IPS-11a (cell line): Measurements from ENCODE around the gene PTF1A.
A peak's percentile ranks its signal among the peaks of the same experiment; 100 is the strongest.

ENCODE experiments used
- H3K4me3 ChIP-seq: one replicate; pipeline ENCODE4 v1.5.1; 2013; ENCODE audit warnings: low read depth, low read length, control low read depth

Gene PTF1A

DNA sequence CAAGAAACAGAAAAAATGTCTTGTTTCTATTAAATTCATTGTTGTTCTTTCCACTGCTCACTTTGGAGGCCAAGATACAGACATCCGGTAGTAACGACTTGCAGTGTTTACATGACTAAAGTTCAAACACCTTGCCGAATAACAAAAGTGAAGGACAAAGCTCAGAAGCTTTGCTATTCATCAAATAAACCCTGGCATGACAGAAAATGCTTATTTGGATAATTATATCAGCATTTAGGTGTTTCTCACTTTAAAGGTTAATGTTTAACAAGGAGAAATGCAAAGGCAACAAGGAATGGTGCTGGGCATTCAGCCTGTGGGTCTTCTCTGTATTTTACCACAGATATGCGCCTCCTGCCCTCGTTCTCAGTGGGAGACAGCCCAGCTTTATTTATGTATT is 5.4 kb upstream of the PTF1A start:
- no peak overlapping the region for H3K4me3 ChIP-seq

DNA sequence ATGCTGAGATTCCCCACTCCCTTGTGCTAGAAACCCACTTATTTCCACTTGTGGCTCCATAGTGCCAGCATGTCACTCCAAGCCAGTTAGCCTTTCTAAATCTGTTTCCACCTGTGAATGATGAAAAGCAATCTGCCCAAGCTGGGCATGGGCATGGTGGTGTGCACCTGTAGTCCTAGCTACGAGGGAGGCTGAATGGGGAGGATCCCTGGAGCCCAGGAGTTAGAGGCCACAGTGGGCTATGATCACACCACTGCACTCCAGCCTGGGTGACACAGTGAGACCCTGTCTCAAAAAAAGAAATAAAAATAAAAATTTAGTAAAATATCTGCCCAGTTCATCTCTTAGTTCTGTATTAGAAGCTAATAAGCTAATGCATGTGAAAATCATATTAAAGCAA is 5.0 kb upstream of the PTF1A start:
- no peak overlapping the region for H3K4me3 ChIP-seq

DNA sequence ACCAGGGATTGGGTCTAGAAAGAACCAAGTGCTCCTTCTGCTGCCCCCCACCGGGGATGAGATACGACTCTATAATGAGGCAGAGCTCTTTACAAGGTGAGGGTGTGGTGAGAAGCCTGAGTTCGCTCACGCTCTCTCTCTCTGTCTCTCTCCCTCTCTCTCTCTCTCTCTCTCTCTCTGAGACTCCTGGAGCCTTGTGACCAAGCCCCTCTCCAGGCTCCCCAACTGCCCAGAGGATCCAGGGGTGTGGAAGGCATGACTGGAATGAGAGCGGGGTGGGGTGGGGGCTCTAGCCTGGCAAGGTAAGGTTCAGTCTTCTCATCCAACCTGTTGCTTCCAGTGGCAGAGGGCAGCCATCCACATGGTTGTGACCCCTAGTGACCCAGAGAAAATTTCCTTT is 3.1 kb upstream of the PTF1A start:
- no peak overlapping the region for H3K4me3 ChIP-seq

DNA sequence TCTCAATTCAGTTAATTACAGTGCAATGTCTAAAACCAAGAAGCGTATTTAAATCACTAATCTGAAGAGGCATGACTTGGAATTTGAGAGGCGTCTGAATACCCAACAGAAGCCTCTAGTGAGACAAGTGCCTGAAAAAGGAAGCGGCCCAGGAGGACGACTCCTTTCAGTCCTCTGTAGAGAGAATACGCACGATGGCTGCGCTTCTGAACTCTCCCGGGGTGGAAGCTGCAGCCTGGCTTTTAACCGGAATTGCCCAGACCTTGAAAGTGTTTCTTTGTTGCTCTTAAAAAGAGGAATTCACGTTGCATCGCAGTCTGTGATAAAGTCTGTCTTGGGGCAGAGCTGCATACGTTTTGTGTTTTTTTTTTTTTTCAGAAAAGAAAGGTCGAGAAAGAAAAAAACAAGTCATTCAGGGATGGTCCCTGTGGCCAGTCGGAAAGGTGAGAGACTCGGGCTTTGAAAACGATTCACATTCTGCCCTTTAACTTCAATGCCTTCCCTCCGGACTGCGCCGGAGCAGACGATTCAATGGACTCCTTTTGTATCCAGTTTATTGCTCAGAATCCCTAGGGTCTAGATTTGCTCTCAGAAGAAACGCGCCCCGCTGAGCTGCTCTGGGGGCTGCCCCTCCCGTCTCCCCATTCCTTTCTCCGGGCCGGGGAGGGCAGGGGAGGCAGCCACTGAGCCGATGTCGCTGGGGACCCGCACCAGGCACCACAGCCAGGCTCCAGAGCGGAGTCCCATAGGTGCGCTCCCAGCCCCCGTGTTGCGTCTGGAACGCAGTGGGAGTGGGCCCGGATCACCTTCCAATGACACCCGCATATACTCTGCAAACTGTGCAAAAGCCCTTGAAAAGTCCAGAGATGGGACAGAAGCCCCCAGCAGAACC is 994 bp upstream of the PTF1A start:
- H3K4me3 ChIP-seq = no peak overlapping the region

DNA sequence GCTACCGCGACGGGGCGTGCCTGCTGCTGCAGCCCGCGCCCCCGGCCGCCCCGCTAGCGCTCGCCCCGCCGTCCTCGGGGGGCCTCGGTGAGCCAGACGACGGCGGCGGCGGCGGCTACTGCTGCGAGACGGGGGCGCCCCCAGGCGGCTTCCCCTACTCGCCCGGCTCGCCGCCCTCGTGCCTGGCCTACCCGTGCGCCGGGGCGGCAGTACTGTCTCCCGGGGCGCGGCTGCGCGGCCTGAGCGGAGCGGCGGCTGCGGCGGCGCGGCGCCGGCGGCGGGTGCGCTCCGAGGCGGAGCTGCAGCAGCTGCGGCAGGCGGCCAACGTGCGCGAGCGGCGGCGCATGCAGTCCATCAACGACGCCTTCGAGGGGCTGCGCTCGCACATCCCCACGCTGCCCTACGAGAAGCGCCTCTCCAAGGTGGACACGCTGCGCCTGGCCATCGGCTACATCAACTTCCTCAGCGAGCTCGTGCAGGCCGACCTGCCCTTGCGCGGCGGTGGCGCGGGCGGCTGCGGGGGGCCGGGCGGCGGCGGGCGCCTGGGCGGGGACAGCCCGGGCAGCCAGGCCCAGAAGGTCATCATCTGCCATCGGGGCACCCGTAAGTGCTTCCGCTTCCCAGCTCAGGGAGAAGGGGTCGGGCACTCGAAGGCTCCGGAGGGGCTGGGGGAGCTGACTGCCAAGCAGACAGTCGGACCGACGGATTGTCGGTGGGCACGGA is 761 bp downstream of the PTF1A start:
- no peak overlapping the region for H3K4me3 ChIP-seq

DNA sequence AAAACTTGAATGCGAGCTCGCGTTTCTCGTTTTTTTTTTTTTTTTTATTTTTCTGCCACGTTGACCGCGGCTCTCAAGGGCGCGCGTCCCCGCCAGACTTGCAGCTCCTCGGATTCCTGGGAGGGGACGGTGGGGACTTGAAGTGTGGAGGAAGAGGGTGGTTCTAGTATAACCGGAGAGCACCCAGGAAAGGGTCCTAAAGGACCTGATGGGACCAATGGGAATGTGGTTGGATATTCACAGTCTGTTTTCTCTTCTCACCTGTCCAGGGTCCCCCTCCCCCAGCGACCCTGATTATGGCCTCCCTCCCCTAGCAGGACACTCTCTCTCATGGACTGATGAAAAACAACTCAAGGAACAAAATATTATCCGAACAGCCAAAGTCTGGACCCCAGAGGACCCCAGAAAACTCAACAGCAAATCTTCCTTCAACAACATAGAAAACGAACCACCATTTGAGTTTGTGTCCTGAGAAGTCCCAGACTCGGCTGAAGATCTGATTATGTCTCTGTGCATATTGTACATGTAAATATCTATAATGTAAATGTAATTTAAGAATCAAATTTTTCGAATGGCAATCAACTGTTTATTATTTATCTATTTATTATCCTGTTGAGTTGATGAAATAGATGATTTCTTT is 1.4 kb downstream of the PTF1A start:
- H3K4me3 ChIP-seq = no peak overlapping the region

DNA sequence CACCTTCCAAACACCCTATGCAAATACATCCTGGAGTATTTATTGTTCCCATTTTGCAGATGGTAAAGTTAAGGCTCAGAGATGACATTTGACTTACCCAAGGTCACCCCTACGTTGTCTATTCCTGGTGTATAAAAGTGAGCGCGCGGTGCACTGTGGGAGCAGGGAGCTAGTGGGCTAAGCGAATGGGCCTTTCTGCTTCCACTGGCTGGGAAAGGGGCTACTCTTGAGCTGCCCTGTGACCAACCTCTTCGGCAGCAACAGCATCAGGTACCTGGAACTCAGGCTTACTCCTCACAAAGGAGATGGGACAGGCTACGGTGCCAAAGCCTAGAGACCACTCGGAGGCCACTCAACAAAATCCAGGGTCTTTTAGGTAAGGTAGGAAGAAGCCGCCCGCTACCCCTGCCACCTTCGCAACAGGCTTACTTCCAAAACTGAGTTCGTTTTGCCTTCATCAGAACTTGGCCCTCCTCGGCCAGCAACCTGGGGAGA is 2.4 kb downstream of the PTF1A start:
- H3K4me3 ChIP-seq = no peak overlapping the region

DNA sequence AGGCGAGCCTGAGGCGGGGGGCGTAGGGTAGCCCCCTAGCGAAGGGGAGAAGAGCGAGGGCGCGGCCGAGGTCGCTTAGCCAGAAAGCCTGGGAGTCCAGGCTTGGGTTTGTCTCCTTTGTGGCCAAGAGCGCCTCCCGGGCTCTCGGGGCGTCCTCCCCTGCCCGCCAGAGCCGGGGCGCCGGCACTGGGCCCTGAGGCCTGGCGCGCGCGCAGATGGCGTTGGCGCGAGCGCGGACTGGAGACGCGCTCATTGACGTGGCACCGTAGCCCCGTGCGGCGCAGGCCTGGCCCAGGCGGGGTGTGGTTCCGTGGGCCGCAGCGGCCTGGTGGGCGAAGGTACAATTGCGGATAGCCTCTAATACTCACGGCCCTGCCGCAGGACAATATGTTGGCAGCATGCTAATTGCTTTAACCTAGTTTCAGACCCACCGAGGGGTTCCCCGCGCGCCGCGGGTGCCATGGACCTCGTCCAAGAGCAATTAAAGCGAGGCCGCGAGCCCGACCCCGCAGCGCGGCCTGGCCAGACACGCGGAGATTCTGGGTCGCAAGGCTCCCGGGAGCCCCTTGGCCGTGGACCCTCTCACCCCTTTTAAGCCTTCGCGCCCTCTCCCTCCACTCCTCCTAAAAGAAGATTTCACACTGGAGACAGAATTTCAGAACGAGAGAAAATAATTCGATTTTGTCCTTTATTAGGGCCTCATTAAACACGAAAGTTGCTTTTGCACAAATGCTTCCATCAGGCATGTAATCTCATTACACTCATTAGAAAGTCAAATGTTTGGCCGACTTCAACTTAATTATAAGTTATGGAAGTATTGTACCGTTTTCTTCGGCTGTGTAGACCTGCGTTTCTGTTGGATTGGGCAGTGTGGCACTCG is 3.1 kb downstream of the PTF1A start:
- H3K4me3 ChIP-seq = peak overlapping the region; percentile 4

DNA sequence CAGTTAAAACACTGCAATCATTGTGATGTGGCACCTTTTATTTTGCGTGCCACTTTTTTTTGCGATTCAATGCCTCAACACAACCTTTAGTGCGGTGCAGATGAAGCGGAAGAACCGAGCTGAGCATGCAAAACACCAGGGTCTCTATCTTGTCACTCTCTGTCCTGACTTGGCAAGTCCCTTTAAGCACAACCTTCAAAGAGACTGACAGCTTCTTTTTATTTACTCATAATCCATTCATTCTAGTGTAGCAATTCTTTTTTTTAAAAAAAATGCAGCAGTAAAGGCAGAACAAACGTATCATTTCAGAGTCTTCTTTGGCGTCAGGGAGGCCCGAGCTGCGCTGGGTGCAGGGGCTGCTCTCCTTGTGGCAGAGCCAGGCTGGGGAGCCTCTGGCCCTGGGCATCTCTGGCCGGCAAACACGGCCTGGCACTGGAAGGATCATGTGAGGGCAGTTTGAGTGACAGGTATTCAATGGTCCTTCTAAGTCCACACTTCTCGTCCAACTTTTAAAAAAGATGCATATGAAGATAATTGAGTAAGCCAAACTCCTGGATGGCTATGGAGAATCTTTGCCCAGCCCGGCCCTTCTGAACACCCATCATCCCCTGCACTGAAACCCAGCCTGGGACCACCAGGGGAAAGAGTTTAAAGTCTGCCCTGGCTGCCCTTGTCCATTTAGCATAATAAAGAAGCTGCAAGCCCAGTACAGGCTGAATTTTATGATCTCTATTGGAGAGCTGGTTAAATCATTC is 3.9 kb downstream of the PTF1A start:
- H3K4me3 ChIP-seq = no peak overlapping the region

DNA sequence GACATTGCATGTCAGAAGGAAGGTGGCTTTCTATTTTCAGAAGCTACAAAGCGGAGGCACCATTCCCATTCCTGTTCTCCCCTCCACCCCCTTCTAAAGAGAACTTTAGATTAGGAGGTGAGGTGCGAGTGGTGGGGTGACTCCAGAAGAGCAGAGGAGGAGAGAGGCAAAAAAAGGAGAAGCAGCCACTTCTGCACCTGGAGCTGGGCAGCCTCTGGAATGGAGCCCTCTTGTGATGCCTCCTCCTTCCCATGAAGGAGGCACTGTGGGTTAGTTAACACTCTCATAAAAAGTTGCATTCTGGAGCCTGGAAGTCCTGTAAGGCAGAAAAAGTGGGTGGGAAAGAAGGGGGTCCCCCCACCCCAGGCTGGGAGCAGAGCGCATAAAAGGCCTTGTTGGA is 4.8 kb downstream of the PTF1A start:
- no peak overlapping the region for H3K4me3 ChIP-seq

DNA sequence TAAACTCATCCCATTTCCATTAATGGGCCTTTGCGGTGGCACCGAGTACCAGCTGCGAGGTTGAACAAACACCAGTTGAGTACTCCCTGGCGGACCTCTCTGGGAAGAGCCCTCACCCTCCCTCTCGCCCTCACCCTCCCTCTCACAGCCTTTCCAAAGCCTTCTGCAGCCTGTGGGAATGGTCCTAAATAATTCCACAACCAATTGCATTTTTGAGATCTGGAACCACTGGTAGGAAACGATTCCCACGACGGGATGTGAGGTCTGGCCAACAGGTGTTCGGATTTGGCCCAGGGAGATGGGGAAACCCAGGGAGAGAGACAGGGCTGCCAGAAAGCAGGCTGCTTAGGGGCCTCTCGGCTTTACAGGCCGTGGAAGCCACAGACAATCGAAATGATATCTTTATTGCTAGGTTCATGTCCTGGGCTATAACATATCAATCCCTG is 5.3 kb downstream of the PTF1A start:
- H3K4me3 ChIP-seq = no peak overlapping the region

DNA sequence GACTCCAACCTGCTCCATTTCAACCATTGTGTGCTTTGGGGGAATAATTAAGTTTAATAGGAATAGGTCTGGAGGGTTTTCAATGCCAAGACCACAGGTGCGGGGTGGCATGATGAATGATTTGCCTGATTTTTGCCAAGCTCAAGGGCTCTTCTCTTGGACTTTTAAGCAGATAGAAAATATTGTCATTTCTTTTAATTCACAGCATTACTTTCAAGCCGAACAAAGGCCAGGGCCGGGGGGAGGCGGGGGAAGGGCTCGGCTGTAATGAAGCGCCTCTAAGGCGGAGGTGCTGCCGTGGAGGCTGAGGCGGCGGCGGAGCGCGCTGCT is 6.5 kb downstream of the PTF1A start:
- H3K4me3 ChIP-seq = peak overlapping the region; percentile 33

DNA sequence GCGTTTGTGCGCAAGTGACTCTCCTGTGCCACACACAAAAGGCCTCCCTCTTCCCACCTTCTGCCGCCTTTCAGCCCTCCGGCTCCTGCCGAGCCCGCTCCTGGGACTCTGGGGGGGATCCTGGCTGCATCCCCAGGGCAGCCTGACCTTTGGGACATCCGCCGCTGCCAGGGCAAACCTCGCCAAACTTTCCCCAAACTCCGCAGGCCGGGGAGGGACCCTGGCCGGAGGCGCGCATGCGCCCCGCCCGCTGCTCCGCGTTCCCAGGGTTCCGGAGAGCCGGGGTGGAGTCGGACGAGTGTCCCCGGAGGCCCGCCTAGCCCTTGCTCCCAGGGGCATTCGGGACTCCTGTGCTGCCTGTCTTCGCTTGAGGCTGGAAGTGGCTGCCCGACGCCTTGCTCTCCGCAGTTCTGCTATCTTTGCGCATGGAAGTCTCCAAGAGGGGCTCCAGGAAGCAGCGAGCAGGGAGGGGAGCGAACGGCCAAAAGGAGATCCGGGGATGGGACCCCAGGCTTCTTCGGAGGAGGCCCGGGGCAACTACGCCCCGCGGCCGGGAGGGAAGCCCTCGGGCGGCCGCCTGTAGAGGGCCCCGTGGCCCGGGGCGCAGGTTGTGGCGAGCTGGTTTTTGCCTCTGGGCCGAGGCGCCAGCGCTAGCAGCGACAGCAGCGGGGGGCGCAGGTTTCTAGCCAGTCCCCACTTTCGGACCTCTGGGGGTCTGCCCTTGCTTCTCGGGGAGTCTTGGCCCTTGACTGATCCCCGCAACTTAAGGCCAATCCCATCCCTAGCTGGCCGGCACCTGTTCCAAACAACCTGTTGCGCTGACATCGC is 7.0 kb downstream of the PTF1A start:
- H3K4me3 ChIP-seq = peak overlapping the region; percentile 33

DNA sequence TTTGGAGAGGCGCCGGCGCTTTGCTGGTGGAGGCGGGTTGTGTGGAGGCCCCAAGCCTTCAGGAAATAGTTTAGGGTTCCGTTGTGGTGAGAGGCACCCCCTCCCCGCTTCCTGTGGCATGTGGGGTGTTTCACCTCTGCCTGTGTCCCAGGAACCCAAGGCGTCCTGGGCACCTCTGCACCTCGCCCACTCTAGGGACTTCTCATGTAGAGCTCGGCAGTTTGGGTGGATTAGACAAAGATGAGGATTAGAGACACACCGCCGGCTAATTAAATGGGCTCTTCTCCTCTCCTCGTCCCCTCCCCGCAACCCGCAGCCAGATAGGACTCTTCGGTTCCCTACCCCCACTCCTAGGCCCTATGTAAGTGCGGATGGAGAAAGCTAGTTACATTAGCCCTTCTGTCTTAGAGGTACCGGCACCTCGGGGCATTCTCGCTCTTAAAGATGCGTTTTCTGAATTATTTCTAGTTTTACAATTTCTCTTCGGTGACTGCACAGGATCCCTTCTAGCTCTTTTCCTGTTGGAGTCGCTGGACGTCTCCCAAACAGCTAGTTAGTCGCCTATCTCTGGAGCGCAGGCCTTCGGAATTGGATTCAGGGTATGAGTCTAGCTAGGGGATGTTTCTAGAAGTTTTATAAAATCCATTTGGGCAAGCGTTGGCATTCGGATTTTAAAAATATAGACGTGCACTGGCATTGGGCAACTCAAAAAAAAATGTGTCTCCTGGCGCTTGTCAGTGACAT is 7.8 kb downstream of the PTF1A start:
- H3K4me3 ChIP-seq = no peak overlapping the region

DNA sequence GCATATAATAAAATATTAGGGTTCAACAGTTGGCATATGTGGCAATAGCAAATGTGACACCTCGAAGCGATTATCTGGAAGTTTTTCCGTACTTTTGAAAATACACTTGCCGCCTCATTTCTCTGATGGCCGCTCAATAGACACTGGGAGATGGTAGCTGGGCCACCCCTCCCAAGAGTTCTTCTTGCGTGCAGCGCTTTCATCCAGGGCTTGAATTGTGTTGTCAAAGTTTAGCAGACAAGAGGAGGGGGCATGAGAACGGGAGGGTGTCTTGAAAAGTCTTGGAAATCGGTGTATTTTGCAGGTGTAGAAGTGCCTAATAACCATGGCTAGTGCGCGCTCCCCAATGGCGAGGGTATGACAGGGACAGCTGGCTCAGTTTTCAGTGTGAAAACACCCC is 8.5 kb downstream of the PTF1A start:
- H3K4me3 ChIP-seq = no peak overlapping the region

DNA sequence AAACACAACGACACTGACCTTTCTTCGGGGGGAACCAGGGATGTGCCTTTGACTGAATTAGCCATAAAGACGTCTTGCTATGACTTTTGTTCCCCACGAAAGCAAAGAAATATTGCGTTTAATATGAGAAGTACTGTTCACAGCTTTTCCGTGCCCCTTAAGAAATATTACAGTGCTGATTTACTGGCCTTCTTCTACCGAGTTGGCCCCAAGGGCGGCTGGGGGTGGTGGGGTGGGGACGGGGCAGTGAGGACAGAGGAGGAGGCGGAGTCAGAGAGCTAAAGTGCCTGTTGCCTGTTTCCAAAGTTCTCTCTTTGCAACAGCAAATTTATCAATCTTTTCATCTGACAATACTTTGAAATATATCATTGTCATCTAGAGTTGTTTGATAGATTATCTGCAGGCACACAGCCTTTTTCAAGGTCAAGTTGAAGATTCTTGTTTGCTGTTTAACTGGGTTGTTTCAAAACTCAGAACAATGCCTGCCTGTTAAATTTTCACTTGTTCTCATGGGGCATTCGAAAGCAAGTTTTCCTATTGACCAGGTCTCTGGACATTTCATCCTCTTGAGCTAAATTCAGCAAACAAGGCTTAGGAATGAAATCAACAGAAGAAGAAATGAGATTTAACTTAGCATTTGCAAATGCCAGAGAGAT is 9.0 kb downstream of the PTF1A start:
- H3K4me3 ChIP-seq = no peak overlapping the region

DNA sequence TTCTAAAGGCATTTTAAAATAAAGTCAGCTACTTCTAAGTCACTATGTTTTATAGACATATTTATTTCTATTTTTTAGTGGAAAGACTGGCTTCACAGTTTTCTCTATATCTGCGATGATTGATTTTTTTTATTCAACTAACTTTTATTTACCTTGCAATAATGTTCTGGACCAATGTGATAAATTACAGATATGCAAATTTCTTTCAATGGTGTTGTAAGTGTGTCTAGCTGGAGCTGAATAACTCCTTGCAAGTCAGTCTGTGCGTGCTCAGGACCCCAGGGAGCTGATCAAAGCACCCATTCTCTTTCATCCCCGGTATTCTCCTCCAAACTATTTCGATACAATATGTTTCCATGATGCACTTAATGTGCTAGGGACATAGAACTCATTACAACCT is 9.7 kb downstream of the PTF1A start:
- no peak overlapping the region for H3K4me3 ChIP-seq

DNA sequence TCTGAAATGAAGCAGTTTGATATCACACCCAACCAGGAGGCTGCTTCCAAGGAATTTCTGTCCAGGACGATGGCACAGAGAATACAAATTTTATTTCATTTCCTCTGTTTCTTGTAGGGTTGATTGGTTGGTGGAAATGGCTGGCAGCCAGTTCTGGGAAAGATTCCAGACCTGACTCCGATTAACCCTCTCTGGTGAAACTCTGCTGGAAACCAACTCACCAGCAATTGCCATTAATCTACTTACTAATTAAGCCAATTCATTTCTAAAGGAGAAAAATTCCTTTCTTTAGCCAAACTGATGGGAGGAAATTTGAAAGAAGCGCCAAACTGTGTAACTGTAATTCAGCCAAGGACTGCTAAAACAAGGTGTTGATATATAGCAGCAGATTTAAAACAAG is 10.7 kb downstream of the PTF1A start:
- no peak overlapping the region for H3K4me3 ChIP-seq
